ENCODE measurements around the gene SEC11C. TPM values are rescaled to one million over a fixed set of nuclear protein-coding genes. Genes with fewer than 3 reads are reported as not detected.

Gene SEC11C
- total RNA-seq, 1 experiment from 2014 or later = 49.5 TPM

DNA sequence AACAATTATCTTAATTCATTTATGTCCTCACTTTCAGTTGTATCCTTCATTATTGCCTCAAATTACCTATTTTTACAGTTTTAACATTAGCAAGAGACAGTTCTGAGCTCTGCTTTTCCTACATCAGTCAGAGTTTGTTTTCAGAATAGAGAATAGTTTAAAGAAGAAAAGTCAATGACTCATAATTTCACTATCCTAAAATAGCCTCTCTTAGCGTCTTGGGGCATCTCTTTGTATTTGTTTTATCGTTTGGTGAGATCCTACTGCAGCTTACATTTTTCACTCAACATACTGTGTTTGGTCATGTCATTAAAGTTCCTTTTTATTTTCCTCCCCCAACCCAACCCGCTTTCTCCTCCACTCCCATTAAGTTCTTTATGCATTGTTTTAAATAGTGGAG is 3.8 kb downstream of the SEC11C start:
- Mint-ChIP-seq H3K4me3 (no peak overlapping the region), H3K4me1 (peaks cover 21% of the 10 kb centered on the region), H3K27me3 (ENCODE audit: low read depth) (no peaks in the 10 kb centered on the region; the same call in 1 of the 2 replicates), H3K27ac (no peak overlapping the region), H3K9me3 (peaks cover 5% of the 10 kb centered on the region; the same call in 1 of the 2 replicates), H3K36me3 (no peaks in the 10 kb centered on the region)
- TF ChIP-seq IRF2 (CRISPR knock-in tag; IDR thresholded peaks at IDR 0.05; ENCODE audit: borderline replicate concordance, low read depth) (no peak), ZNF671 (CRISPR knock-in tag; IDR thresholded peaks at IDR 0.05) (no peak), RORB (CRISPR knock-in tag; IDR thresholded peaks at IDR 0.05) (no peak), CREM (CRISPR knock-in tag; IDR thresholded peaks at IDR 0.05) (no peak), KAT7 (CRISPR knock-in tag; IDR thresholded peaks at IDR 0.05; ENCODE audit: borderline replicate concordance) (no peak), ETV6 (CRISPR knock-in tag; IDR thresholded peaks at IDR 0.05) (no peak), FOXP1 (CRISPR knock-in tag; IDR thresholded peaks at IDR 0.05; ENCODE audit: borderline replicate concordance) (no peak)
- TF ChIP-seq, protein P1, sequence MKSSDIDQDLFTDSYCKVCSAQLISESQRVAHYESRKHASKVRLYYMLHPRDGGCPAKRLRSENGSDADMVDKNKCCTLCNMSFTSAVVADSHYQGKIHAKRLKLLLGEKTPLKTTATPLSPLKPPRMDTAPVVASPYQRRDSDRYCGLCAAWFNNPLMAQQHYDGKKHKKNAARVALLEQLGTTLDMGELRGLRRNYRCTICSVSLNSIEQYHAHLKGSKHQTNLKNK (CRISPR knock-in tag; IDR thresholded peaks at IDR 0.05) = no peak
- TF ChIP-seq, protein P2, sequence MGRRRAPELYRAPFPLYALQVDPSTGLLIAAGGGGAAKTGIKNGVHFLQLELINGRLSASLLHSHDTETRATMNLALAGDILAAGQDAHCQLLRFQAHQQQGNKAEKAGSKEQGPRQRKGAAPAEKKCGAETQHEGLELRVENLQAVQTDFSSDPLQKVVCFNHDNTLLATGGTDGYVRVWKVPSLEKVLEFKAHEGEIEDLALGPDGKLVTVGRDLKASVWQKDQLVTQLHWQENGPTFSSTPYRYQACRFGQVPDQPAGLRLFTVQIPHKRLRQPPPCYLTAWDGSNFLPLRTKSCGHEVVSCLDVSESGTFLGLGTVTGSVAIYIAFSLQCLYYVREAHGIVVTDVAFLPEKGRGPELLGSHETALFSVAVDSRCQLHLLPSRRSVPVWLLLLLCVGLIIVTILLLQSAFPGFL (CRISPR knock-in tag; IDR thresholded peaks at IDR 0.05; ENCODE audit: borderline replicate concordance) = no peak
- TF ChIP-seq, protein P3, sequence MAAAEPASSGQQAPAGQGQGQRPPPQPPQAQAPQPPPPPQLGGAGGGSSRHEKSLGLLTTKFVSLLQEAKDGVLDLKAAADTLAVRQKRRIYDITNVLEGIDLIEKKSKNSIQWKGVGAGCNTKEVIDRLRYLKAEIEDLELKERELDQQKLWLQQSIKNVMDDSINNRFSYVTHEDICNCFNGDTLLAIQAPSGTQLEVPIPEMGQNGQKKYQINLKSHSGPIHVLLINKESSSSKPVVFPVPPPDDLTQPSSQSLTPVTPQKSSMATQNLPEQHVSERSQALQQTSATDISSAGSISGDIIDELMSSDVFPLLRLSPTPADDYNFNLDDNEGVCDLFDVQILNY (CRISPR knock-in tag; IDR thresholded peaks at IDR 0.05) = no peak
- DNase-seq (ENCODE audit: low spot score) (no peak), ATAC-seq (no peak)
- CTCF ChIA-PET = interaction anchor here (0.6 to 1.4 kb wide), 2 partner anchors 121 to 680 kb away, joined by 3 read pairs; no protein-coding TSS in a partner anchor
- POLR2A ChIA-PET = no interaction called here

DNA sequence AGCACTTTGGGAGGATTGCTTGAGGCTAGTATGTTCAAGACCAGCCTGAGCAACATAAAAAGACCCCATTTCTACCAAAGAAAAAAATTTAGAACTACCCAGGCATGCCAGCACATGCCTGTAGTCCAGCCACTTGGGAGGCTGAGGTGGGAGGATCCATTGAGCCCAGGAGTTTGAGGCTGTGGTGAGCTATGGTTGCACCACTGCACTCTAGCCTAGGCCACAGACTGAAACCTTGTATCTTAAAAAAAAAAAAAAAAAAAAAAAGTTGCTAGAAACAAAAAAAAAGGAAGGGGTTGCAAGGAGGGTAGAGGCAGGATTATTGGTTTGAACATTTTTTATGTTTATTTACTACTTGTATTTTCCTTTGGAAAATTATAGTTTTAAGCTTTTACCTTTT is 4.8 kb downstream of the SEC11C start:
- Mint-ChIP-seq H3K9me3 (no peaks in the 10 kb centered on the region), H3K4me1 (peaks cover 21% of the 10 kb centered on the region), H3K36me3 (no peaks in the 10 kb centered on the region), H3K4me3 (no peak overlapping the region), H3K27ac (no peak overlapping the region), H3K27me3 (ENCODE audit: low read depth) (no peaks in the 10 kb centered on the region; the same call in 1 of the 2 replicates)
- CTCF ChIA-PET = interaction anchor here (1.4 kb wide), 1 partner anchor 679 kb away, joined by 3 read pairs; no protein-coding TSS in a partner anchor
- no peak for ATAC-seq
- DNase-seq (ENCODE audit: low spot score) = no peak
- TF ChIP-seq, protein P4, sequence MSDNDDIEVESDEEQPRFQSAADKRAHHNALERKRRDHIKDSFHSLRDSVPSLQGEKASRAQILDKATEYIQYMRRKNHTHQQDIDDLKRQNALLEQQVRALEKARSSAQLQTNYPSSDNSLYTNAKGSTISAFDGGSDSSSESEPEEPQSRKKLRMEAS (CRISPR knock-in tag; IDR thresholded peaks at IDR 0.05) = no peak
- TF ChIP-seq TEAD4 (CRISPR knock-in tag; IDR thresholded peaks at IDR 0.05) (no peak), TCF7 (CRISPR knock-in tag; IDR thresholded peaks at IDR 0.05; ENCODE audit: low read depth) (no peak), SOX15 (CRISPR knock-in tag; IDR thresholded peaks at IDR 0.05) (no peak)
- POLR2A ChIA-PET = interaction anchor here (0.6 to 0.7 kb wide), 2 partner anchors 145 to 1213 kb away, joined by 4 to 11 read pairs; no protein-coding TSS in a partner anchor

DNA sequence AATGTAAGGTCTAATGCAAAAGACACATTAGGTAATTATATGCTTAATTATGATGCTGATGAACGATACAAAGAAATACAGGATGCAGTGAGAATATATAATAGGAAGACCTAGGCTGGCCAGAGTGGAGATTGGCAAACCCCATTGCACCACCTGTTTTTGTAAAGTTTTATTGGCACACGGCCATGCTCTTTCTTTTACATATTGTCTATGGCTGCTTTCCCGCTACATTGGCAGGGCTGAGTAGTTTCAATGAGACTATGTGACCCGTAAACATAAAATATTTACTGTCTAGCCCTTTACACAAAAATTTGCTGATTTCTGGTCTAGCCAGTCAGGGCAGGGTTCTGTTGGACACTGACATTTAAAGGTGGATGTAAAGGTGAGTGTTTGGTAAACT is 5.4 kb downstream of the SEC11C start:
- Mint-ChIP-seq H3K27me3 (ENCODE audit: low read depth) (no peaks in the 10 kb centered on the region; the same call in 1 of the 2 replicates), H3K36me3 (no peaks in the 10 kb centered on the region), H3K27ac (no peak overlapping the region; the same call in 1 of the 2 replicates), H3K4me3 (no peak overlapping the region), H3K4me1 (peaks cover 21% of the 10 kb centered on the region), H3K9me3 (no peaks in the 10 kb centered on the region)
- ChIA-PET POLR2A (no interaction called here), CTCF (no interaction called here)
- no peak for ATAC-seq
- DNase-seq (ENCODE audit: low spot score) = no peak
- TF ChIP-seq OVOL2 (CRISPR knock-in tag; IDR thresholded peaks at IDR 0.05; ENCODE audit: borderline replicate concordance) = no peak
- TF ChIP-seq GTF2I (CRISPR knock-in tag; conservative IDR thresholded peaks at IDR 0.05) = no peak
- TF ChIP-seq ZNF219 (CRISPR knock-in tag; IDR thresholded peaks at IDR 0.05; ENCODE audit: borderline replicate concordance) = no peak
- TF ChIP-seq, protein P5, sequence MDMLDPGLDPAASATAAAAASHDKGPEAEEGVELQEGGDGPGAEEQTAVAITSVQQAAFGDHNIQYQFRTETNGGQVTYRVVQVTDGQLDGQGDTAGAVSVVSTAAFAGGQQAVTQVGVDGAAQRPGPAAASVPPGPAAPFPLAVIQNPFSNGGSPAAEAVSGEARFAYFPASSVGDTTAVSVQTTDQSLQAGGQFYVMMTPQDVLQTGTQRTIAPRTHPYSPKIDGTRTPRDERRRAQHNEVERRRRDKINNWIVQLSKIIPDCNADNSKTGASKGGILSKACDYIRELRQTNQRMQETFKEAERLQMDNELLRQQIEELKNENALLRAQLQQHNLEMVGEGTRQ (CRISPR knock-in tag; IDR thresholded peaks at IDR 0.05) = no peak
- TF ChIP-seq, protein P6, sequence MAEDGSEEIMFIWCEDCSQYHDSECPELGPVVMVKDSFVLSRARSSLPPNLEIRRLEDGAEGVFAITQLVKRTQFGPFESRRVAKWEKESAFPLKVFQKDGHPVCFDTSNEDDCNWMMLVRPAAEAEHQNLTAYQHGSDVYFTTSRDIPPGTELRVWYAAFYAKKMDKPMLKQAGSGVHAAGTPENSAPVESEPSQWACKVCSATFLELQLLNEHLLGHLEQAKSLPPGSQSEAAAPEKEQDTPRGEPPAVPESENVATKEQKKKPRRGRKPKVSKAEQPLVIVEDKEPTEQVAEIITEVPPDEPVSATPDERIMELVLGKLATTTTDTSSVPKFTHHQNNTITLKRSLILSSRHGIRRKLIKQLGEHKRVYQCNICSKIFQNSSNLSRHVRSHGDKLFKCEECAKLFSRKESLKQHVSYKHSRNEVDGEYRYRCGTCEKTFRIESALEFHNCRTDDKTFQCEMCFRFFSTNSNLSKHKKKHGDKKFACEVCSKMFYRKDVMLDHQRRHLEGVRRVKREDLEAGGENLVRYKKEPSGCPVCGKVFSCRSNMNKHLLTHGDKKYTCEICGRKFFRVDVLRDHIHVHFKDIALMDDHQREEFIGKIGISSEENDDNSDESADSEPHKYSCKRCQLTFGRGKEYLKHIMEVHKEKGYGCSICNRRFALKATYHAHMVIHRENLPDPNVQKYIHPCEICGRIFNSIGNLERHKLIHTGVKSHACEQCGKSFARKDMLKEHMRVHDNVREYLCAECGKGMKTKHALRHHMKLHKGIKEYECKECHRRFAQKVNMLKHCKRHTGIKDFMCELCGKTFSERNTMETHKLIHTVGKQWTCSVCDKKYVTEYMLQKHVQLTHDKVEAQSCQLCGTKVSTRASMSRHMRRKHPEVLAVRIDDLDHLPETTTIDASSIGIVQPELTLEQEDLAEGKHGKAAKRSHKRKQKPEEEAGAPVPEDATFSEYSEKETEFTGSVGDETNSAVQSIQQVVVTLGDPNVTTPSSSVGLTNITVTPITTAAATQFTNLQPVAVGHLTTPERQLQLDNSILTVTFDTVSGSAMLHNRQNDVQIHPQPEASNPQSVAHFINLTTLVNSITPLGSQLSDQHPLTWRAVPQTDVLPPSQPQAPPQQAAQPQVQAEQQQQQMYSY (CRISPR knock-in tag; IDR thresholded peaks at IDR 0.05) = no peak
- TF ChIP-seq, protein P7, sequence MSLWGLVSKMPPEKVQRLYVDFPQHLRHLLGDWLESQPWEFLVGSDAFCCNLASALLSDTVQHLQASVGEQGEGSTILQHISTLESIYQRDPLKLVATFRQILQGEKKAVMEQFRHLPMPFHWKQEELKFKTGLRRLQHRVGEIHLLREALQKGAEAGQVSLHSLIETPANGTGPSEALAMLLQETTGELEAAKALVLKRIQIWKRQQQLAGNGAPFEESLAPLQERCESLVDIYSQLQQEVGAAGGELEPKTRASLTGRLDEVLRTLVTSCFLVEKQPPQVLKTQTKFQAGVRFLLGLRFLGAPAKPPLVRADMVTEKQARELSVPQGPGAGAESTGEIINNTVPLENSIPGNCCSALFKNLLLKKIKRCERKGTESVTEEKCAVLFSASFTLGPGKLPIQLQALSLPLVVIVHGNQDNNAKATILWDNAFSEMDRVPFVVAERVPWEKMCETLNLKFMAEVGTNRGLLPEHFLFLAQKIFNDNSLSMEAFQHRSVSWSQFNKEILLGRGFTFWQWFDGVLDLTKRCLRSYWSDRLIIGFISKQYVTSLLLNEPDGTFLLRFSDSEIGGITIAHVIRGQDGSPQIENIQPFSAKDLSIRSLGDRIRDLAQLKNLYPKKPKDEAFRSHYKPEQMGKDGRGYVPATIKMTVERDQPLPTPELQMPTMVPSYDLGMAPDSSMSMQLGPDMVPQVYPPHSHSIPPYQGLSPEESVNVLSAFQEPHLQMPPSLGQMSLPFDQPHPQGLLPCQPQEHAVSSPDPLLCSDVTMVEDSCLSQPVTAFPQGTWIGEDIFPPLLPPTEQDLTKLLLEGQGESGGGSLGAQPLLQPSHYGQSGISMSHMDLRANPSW (CRISPR knock-in tag; conservative IDR thresholded peaks at IDR 0.05; ENCODE audit: low read depth) = no peak
- no peak for TF ChIP-seq NFYB (CRISPR knock-in tag; conservative IDR thresholded peaks at IDR 0.05; ENCODE audit: low read depth)
- no peak for TF ChIP-seq TEAD4 (CRISPR knock-in tag; IDR thresholded peaks at IDR 0.05)
- TF ChIP-seq TEAD1 (CRISPR knock-in tag; IDR thresholded peaks at IDR 0.05) = no peak

Data from WTC11 (cell line).